Measurements from ENCODE around the gene UFD1. TPM values are rescaled to one million over a fixed set of nuclear protein-coding genes. Genes with fewer than 3 reads are reported as not detected.

Gene UFD1
- polyA plus RNA-seq, 3 donors = 64.1 to 69.2 (median 65.7) TPM

DNA sequence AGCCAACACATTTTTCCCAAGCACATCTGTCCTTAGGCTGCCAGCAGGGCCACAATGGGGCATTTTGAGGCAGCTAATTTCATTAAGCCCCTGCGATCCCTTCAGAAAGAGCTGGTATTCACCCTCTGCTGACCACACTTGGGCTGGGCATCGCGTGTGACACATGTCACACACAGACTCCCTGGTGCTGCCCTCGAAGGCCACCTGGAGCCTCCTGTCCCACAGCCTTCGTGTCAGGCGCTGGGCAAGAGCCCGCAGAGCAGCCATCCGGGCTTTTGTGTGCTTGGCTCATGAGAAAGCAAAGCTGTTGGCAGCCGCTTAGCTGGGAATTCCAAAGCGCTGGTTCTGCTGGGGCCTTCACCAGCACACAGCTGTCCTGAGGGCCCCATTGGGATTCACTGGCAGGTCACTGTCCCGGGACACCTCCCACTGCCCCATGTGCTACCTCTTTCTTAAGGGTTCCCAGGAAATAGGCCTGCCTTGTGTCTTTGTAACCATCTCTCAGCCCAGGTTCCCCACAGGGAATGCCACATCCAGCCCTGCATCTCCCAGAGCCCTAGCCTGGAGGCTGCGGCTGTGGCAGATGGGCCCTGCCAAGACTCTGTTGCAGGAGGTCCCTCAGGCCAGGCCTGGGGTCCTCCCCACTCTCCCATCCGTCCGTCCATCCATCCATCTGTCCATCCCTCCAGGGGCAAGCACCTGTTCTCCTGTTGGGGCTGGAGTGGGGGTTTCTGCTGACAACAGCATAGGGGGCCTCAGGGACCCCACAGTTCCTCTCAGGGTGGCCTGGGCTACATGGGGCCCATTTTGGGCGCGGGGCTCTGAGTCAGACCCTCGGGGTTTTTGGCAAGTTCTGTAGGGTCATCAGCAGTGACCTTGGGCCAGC, 40.3 kb upstream of the UFD1 start:
- no peak for DNase-seq

GRCh38 chr22:19518635-19519034, 39.6 kb upstream of the UFD1 start:
- peak; percentile 76 for DNase-seq

- DNase-seq = no peak
Observed at GRCh38 chr22:19517919-19518611, 39.1 kb upstream of the UFD1 start.

- no peak for DNase-seq
Observed at GRCh38 chr22:19517171-19517500, 38.1 kb upstream of the UFD1 start.

DNA sequence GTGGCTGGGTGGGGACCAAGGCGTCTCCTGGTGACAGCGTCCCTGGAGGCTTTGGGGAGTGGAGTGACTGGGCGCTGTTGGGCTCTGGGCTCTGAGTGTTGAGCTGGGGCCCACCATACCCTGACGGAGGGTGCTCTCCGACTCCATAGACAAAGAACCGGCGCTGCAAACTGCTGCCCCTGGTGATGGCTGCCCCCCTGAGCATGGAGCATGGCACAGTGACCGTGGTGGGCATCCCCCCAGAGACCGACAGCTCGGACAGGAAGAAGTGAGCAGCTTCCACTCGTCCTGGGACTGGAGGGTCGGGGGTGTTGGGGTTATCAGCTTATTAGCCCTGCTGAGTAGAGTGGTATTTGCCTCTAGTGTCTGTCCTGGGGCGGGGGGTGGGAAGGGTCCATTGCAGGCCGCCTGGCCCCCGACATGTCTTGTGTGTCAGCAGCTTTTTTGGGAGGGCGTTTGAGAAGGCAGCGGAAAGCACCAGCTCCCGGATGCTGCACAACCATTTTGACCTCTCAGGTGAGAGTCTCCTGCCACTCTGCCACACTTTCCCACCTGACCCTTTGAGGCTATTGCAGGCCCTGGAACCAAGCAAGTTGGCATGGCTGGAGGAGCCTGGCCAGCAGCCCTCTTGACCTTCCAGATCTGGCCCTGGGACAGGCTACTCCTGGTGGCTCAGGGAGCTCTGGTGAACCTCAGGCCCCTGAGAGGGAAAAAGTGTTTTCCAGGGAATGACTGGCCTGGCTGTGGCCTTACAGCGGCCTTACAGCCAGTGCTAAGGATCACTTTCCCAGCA, 37.6 kb upstream of the UFD1 start:
- no peak for DNase-seq

DNA sequence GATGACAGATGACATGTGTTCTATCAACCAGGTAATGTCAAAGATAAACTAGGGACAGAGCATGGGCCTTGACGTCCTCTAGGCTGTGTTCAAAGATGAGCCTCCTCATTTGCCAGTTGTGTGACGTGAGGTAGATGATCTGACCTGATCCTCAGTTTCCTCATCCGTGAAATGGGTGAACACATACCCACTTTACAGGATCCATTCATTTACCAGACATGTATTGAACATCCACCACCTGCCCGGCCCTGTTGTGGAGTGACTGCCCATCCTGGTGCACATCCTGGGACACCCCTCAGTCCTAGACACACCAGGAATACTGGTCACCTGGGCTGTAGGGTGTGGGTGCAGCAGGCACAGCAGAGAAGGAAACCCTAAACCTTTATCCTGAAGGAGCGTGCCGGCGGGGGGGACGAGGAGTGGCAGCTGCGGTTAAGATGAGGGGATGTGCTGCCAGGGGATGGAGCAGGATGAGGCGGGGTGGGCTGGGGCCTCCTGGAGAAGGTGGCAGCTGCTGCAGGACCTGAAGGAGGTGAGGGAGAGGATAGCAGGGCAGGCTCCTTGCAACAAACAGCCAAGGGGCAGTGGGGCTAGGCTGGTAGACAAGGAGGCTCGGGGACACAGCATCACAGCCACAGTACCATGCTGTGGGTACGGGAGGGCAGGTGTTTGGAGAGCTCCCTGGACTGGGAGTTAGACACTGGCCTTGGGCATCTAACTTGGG, 36.8 kb upstream of the UFD1 start:
- DNase-seq = no peak

DNA sequence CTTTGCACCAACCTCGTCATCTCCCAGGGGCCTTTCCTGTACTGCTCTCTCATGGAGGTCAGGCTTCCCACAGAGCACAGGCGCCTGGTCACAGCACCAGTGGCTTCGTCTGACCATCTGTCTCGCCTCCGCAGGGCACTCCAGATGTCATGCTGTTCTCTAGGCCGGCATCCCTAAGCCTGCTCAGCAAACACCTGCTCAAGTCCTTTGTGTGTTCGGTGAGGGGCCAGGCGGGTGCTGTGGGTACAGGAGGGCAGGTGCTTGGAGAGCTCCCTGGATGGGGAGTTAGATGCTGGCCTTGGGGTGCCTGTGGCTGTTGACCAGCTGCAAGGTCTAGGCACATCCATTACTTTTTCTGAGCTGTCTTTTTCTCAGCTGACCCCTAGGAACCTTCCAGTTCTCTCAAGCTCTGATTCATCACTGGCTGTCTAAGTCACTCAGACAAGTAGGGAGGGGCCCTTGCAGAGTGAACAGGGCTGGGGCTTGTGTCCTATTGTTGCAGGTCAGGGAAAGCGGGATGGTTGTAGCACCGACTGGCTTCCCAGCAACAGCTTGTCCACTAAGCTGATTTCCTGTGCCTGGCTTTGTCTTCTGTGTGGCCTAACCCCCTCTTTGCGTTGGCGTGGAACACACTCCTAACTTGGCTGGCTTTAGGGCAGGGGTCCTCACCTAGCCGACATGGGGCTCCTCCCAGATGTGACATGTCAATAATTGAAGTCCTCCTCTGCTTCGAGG, 36.0 kb upstream of the UFD1 start:
- no peak for DNase-seq

GRCh38 chr22:19513823-19514222, 34.8 kb upstream of the UFD1 start:
- no peak for DNase-seq

DNA sequence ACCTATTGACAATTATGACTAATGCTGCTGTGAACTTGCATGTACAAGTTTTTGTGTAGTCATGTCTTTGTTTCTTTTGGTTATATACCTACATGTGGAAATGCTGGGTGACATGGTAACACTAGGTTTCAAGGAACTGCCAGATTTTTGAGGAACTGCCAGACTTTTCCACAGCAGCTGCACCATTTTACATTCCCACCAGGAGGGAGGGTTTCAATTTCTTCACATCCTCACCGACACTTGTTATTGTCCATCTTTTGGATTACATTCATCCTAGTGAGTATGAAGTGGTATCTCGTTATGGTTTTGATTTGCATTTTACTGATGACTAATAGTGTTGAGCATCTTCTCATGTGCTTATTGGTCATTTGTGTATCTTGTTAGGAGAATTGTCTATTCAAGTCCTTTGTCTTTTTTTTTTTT, 31.9 kb upstream of the UFD1 start:
- DNase-seq = no peak

DNA sequence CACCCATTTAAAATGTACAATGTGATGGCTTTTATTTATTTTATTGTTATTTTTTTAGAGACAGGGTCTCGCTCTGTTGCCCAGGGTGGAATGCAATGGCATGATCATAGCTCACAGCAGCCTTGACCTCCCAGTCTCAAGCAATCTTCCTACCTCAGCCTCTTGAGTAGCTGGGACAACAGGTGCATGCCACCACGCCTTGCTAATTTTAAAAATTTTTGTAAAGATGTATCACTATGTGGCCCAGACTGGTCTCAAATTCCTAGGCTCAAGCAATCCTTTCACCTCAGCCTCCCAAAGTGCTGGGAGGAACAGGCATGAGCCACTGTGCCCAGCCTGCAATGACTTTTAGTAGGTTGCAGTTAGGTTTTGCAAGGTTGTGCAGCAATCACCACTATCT, 30.9 kb upstream of the UFD1 start:
- DNase-seq = no peak

DNA sequence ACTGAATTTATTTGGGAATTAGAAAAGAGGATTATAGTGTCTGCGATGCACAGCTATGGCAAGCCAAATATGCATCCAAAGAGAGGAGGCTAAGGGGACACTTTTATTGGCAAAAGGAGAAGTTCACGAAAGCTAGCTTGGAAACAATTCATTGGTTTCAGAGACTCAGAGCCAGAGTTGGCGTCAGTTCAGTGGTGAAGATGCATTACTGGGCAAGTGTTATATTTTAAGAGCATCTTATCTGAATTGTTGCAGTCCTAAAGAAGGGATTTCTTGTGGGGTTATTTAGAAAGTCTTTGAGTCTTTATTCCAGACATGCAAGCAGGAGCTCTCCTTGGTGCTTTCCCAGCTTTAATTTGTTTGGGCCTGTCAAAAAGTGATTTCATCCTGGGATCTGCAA, 30.2 kb upstream of the UFD1 start:
- no peak for DNase-seq

GRCh38 chr22:19508024-19508776, 29.2 kb upstream of the UFD1 start:
- no peak for DNase-seq

- no peak for DNase-seq
Observed at GRCh38 chr22:19507534-19507861, 28.5 kb upstream of the UFD1 start.

DNA sequence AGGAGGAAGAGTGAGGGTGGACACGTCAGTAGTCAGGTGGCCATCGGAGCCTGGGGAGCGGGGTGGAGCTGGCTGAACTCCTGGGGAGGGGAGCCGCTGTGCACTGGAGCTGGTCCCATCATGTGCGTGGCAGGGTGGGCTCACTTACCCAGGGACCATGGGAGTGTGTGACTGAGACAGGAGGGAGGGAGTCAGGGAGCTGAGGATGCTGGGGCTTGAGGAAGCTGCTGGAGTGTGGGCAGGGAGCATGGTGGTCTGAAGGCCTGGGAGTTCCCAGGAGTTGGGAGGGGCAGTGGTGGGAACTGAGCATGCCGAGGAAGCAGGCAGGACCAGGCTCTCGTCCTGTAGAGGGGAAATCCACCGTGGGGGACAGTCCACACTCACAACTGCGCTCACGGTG, 27.2 kb upstream of the UFD1 start:
- no peak for DNase-seq

DNA sequence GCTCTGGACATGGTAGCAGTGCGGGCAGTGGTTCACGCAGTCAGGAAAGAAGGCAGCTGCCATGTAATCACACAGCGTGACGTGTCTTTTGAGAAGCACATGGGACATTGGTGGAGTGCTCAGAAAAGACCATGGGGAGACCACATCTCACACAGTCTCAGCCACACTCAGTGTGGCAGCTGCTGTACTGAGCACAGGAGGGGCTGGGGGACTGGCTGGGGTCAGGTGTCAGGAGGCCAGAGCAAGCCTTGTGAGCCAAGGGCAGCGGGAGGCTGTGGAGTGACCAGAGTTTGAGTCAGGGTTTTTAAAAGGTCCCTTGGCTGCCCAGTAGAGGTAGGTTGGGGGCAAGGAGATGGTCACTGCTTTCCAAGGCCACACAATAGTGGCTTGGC, 26.7 kb upstream of the UFD1 start:
- DNase-seq = no peak

DNA sequence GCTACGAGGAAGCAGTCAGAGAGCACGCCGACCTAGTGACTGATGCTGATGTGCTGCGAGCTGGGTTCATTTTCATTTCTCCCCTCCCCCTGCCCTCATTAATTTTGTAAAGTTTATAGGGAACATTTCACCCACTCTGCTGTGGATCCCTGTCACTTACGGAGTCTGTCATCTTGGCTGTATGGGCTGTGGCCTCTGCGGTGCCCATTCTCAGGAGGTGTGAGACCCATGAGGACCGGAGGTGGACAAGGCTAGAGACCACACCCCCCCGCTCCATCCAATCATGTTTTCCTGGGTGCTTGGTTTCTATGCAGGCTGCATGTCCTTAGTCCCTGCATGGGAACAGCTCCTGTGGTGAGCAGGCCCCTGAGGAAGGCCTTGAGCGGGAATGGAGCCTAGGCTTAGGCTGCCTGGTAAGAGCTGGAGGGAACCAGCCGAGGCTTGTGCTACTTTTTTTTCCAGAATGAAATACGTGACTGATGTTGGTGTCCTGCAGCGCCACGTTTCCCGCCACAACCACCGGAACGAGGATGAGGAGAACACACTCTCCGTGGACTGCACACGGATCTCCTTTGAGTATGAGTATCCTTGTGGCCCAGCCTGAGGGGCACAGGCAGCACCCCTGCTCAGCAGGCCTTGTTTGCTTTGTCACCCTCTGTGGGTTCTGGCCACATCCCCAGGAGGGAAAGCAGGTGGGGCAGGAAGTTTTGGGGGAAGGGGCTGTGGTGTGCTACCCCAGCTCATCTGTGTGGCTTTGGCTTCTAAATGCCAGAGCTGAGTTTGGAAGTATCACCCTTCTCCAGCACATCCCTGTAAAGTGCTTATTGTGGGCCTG, 26.1 kb upstream of the UFD1 start:
- no peak for DNase-seq

- DNase-seq = no peak
Observed at GRCh38 chr22:19503869-19504268, 24.9 kb upstream of the UFD1 start.

DNA sequence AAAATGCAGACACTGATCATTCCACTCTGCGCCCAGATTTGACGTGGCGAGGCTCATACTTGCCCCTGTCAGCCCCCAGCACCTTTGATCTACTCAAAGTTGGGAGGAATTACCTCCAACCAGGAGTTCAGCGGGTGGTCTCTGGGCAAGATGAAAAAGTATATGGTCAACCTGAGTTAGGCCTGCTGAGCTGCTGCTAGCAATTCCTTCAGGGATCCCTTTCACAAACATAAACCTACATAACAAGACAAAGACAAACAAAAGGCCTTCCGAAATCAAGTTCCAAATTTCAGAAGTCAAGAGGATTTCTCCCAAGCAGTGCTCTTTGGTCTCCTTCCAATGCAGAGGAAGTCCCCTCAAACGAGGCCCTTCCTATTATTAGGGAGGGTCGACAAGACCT, 24.4 kb upstream of the UFD1 start:
- no peak for DNase-seq

DNA sequence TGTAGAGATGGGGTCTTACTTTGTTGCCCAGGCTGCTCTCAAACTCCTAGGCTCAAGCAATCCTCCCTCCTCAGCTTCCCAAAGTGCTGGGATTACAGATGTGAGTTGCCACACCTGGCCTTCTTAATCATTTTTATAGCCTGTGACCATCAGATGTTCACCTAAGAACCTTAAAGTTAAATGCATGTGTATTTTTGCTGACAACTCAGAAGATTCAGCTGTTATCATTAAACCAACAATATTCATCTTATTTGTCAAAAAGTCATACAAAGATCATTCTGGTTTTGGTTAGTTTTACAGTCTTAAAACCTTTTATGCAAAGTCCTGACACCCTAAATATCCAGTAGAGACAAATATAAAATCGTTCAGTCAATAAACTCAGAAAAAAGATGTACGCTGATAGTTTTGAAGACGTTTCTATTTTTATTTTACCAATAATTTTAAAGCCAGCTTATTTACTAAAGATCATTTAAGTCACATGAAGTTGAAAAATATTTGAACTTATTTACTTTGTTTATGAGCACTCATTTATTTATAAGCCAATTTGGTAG, 23.0 kb upstream of the UFD1 start:
- DNase-seq = no peak

- no peak for DNase-seq
Observed at GRCh38 chr22:19499880-19500242, 20.9 kb upstream of the UFD1 start.
